Stimulated activated CD4-positive, alpha-beta T cell treated with anti-CD3 and anti-CD28 coated beads, Interleukin-4, amount 100 ng/mL, for 24 hours (primary cell): ENCODE measurements around the gene BNC2.
"Not testable (repeated sequence)": the region's sequence is repeated elsewhere in the genome, so short reads cannot be mapped to it uniquely, and the experiment has no call there.

Source experiments
- DNase-seq: peaks from one replicate; pipeline ENCODE4 v3.0.0-alpha.2; 2020

BNC2 gene

GRCh38 chr9:16484180-16484579 lies 386.3 kb downstream of the BNC2 start:
- no peak for DNase-seq

- DNase-seq = no peak
Observed at GRCh38 chr9:16482764-16483163, 387.7 kb downstream of the BNC2 start.

GRCh38 chr9:16480584-16480983 lies 389.9 kb downstream of the BNC2 start:
- not testable (repeated sequence) for DNase-seq

- no peak for DNase-seq
Observed at GRCh38 chr9:16475996-16476395, 394.5 kb downstream of the BNC2 start.

- no peak for DNase-seq
Observed at GRCh38 chr9:16475257-16475656, 395.2 kb downstream of the BNC2 start.

GRCh38 chr9:16469184-16469583 lies 401.3 kb downstream of the BNC2 start:
- no peak for DNase-seq

GRCh38 chr9:16461851-16462250 lies 408.6 kb downstream of the BNC2 start:
- no peak for DNase-seq

- no peak for DNase-seq
Observed at GRCh38 chr9:16461137-16461840, 409.2 kb downstream of the BNC2 start.

- no peak for DNase-seq
Observed at GRCh38 chr9:16460696-16461095, 409.8 kb downstream of the BNC2 start.

- no peak for DNase-seq
Observed at GRCh38 chr9:16459421-16460148, 410.9 kb downstream of the BNC2 start.

- no peak for DNase-seq
Observed at GRCh38 chr9:16458696-16459420, 411.6 kb downstream of the BNC2 start.

GRCh38 chr9:16455842-16456241 lies 414.6 kb downstream of the BNC2 start:
- DNase-seq = no peak

- no peak for DNase-seq
Observed at GRCh38 chr9:16453390-16453789, 417.1 kb downstream of the BNC2 start.

- no peak for DNase-seq
Observed at GRCh38 chr9:16450578-16450977, 419.9 kb downstream of the BNC2 start.

- no peak for DNase-seq
Observed at GRCh38 chr9:16450043-16450442, 420.4 kb downstream of the BNC2 start.

GRCh38 chr9:16449076-16449730 lies 421.3 kb downstream of the BNC2 start:
- DNase-seq = no peak

- DNase-seq = no peak
Observed at GRCh38 chr9:16447946-16448345, 422.5 kb downstream of the BNC2 start.

- DNase-seq = no peak
Observed at GRCh38 chr9:16446636-16447035, 423.8 kb downstream of the BNC2 start.

- no peak for DNase-seq
Observed at GRCh38 chr9:16445141-16445920, 425.1 kb downstream of the BNC2 start.

GRCh38 chr9:16442622-16443021 lies 427.8 kb downstream of the BNC2 start:
- no peak for DNase-seq

- no peak for DNase-seq
Observed at GRCh38 chr9:16441791-16442190, 428.7 kb downstream of the BNC2 start.

- not testable (repeated sequence) for DNase-seq
Observed at GRCh38 chr9:16438831-16439230, 431.6 kb downstream of the BNC2 start.

GRCh38 chr9:16436545-16436944 lies 433.9 kb downstream of the BNC2 start:
- DNase-seq = no peak
